ENCODE results near the gene HSD3B7. TPM values are rescaled to one million over a fixed set of nuclear protein-coding genes. Genes with fewer than 3 reads are reported as not detected.

Gene HSD3B7
- total RNA-seq, 1 experiment from 2014 or later = 0.95 TPM

GRCh38 chr16:30972872-30973271, 12.1 kb upstream of the HSD3B7 start:
- peak; percentile 45 for DNase-seq (ENCODE audit: low spot score)
- ChIA-PET POLR2A (ENCODE audit: low non-redundant PET) (no interaction called here), CTCF (no interaction called here)
- no peaks in the 10 kb centered on the region for H3K9me3 ChIP-seq (ENCODE audit: low read depth, low read length, poor library complexity, severe bottlenecking)
- BruUV-seq (replicated peaks) = no TSS peak
- H3K27me3 ChIP-seq (replicated peaks; ENCODE audit: insufficient read depth, low read depth, low read length, poor library complexity) = no peaks in the 10 kb centered on the region
- no peak overlapping the region for H3K27ac ChIP-seq (ENCODE audit: low read depth, low read length, poor library complexity, severe bottlenecking)
- H3K4me3 ChIP-seq (ENCODE audit: low read depth, low read length, poor library complexity, severe bottlenecking) = no peak overlapping the region
- no peak for TF ChIP-seq EZH2 (IDR thresholded peaks at IDR 0.05; ENCODE audit: borderline replicate concordance, low read depth, low read length, poor library complexity, severe bottlenecking)
- no peak for TF ChIP-seq CTCF (conservative IDR thresholded peaks at IDR 0.05; ENCODE audit: low read depth, low read length)
- no peaks in the 10 kb centered on the region for H3K4me1 ChIP-seq (ENCODE audit: insufficient read depth, low read length, poor library complexity, severe bottlenecking)
- intact Hi-C loops (cut with micrococcal nuclease; ENCODE audit: unreplicated experiment) = no loop called here
- H3K36me3 ChIP-seq (ENCODE audit: insufficient read depth, low read length, poor library complexity, severe bottlenecking) = peaks cover 54% of the 10 kb centered on the region

- POLR2A ChIA-PET (ENCODE audit: low non-redundant PET) = no interaction called here
- Histone ChIP-seq H3K4me1 (ENCODE audit: insufficient read depth, low read length, poor library complexity, severe bottlenecking) (no peaks in the 10 kb centered on the region), H3K4me3 (ENCODE audit: low read depth, low read length, poor library complexity, severe bottlenecking) (no peak overlapping the region), H3K36me3 (ENCODE audit: insufficient read depth, low read length, poor library complexity, severe bottlenecking) (peaks cover 50% of the 10 kb centered on the region), H3K9me3 (ENCODE audit: low read depth, low read length, poor library complexity, severe bottlenecking) (no peaks in the 10 kb centered on the region), H3K27ac (ENCODE audit: low read depth, low read length, poor library complexity, severe bottlenecking) (no peak overlapping the region), H3K27me3 (replicated peaks; ENCODE audit: insufficient read depth, low read depth, low read length, poor library complexity) (no peaks in the 10 kb centered on the region)
- BruUV-seq (replicated peaks) = no TSS peak
- CTCF ChIA-PET = no interaction called here
- TF ChIP-seq CTCF (conservative IDR thresholded peaks at IDR 0.05; ENCODE audit: low read depth, low read length) (no peak), EZH2 (IDR thresholded peaks at IDR 0.05; ENCODE audit: borderline replicate concordance, low read depth, low read length, poor library complexity, severe bottlenecking) (no peak)
- no peak for DNase-seq (ENCODE audit: low spot score)
- intact Hi-C loops (cut with micrococcal nuclease; ENCODE audit: unreplicated experiment) = no loop called here
Measured at GRCh38 chr16:30974348-30974747, 10.7 kb upstream of the HSD3B7 start.

DNA sequence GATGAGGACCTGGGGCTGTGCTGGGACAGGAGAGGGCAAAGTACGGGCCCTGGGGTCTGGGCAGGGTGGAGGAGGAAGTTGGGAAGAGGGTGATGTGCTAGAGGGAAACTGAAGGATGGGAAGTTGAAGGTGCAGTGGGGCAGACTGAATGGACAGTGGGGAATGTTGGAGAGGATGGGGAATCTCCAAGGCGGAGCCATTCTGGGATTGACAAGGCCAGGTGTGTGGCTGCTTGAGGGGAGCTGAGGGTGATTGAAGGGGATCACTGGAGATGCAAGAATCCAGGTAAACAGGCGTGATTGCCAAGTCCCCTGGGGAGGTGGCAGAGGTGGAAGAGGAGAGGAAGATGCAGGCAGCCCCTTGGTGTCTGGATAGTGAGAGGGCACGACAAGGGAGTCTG, 8.5 kb upstream of the HSD3B7 start:
- no peaks in the 10 kb centered on the region for H3K9me3 ChIP-seq (ENCODE audit: low read depth, low read length, poor library complexity, severe bottlenecking)
- H3K4me1 ChIP-seq (ENCODE audit: insufficient read depth, low read length, poor library complexity, severe bottlenecking) = no peaks in the 10 kb centered on the region
- H3K27me3 ChIP-seq (replicated peaks; ENCODE audit: insufficient read depth, low read depth, low read length, poor library complexity) = no peaks in the 10 kb centered on the region
- TF ChIP-seq CTCF (conservative IDR thresholded peaks at IDR 0.05; ENCODE audit: low read depth, low read length) (no peak), EZH2 (IDR thresholded peaks at IDR 0.05; ENCODE audit: borderline replicate concordance, low read depth, low read length, poor library complexity, severe bottlenecking) (no peak)
- no TSS peak for BruUV-seq (replicated peaks)
- ChIA-PET CTCF (no interaction called here), POLR2A (ENCODE audit: low non-redundant PET) (no interaction called here)
- no peak overlapping the region for H3K27ac ChIP-seq (ENCODE audit: low read depth, low read length, poor library complexity, severe bottlenecking)
- no peak overlapping the region for H3K4me3 ChIP-seq (ENCODE audit: low read depth, low read length, poor library complexity, severe bottlenecking)
- intact Hi-C loops (cut with micrococcal nuclease; ENCODE audit: unreplicated experiment) = no loop called here
- no peak for DNase-seq (ENCODE audit: low spot score)
- H3K36me3 ChIP-seq (ENCODE audit: insufficient read depth, low read length, poor library complexity, severe bottlenecking) = peaks cover 37% of the 10 kb centered on the region
